Type B pancreatic cell (in vitro differentiated cells): ENCODE measurements around the gene CREB3L2. TPM values are rescaled to one million over a fixed set of nuclear protein-coding genes. Genes with fewer than 3 reads are reported as not detected.

ENCODE experiments used
- DNase-seq: peaks from one replicate; pipeline ENCODE4 v3.0.0; 2021; ENCODE audit warnings: mixed read lengths; ENCODE audit not compliant: unreplicated experiment; ENCODE audit errors: extremely low spot score
- H3K27ac Mint-ChIP-seq: 2 replicates; pipeline ENCODE4 v1.8.0; 2021; ENCODE audit warnings: mild to moderate bottlenecking, mixed read lengths
- H3K27me3 Mint-ChIP-seq: 2 replicates; pipeline ENCODE4 v1.8.0; 2021; ENCODE audit warnings: mixed read lengths
- H3K36me3 Mint-ChIP-seq: 2 replicates; pipeline ENCODE4 v1.8.0; 2021; ENCODE audit warnings: mixed read lengths
- H3K4me1 Mint-ChIP-seq: one replicate; pipeline ENCODE4 v1.8.0; 2021; ENCODE audit warnings: mixed read lengths; ENCODE audit not compliant: unreplicated experiment
- H3K4me3 Mint-ChIP-seq: 2 replicates; pipeline ENCODE4 v1.8.0; 2021; ENCODE audit warnings: mild to moderate bottlenecking, mixed read lengths
- H3K9me3 Mint-ChIP-seq: 2 replicates; pipeline ENCODE4 v1.8.0; 2021; ENCODE audit warnings: mixed read lengths
- CTCF ChIP-seq: fragments of 200-600 bp; sonication (generic); conservative IDR thresholded peaks from 2 replicates; pipeline ENCODE4 v1.5.0; 2021; ENCODE audit warnings: antibody characterized with exemption, mild to moderate bottlenecking
- total RNA-seq: library from RNA; stranded (reverse); gene quantifications from 2 replicates; pipeline ENCODE4 v1.2.1, GENCODE V29; 2021; ENCODE audit warnings: low replicate concordance

The CREB3L2 gene
- total RNA-seq, 1 donor from 2014 or later = 85.8 TPM

- Mint-ChIP-seq H3K27ac (no peak overlapping the region), H3K9me3 (no peaks in the 10 kb centered on the region), H3K27me3 (peaks cover 44% of the 10 kb centered on the region), H3K4me3 (no peak overlapping the region), H3K4me1 (no peaks in the 10 kb centered on the region), H3K36me3 (no peaks in the 10 kb centered on the region)
- TF ChIP-seq CTCF = no peak
- DNase-seq = no peak
Measured at GRCh38 chr7:137850571-137850970, 151.3 kb downstream of the CREB3L2 start.

- peak overlapping the region; percentile 68 for H3K4me3 Mint-ChIP-seq
- H3K27ac Mint-ChIP-seq = no peak overlapping the region
- DNase-seq = no peak
- H3K4me1 Mint-ChIP-seq = no peaks in the 10 kb centered on the region
- peaks cover 69% of the 10 kb centered on the region for H3K27me3 Mint-ChIP-seq
- no peak for TF ChIP-seq CTCF
- no peaks in the 10 kb centered on the region for H3K9me3 Mint-ChIP-seq
- H3K36me3 Mint-ChIP-seq = no peaks in the 10 kb centered on the region
Measured at GRCh38 chr7:137848095-137848494, 153.8 kb downstream of the CREB3L2 start.

GRCh38 chr7:137847568-137848050 lies 154.3 kb downstream of the CREB3L2 start:
- DNase-seq = no peak
- peaks cover 72% of the 10 kb centered on the region for H3K27me3 Mint-ChIP-seq
- peak overlapping the region; percentile 68 for H3K4me3 Mint-ChIP-seq

GRCh38 chr7:137846827-137847567 lies 154.9 kb downstream of the CREB3L2 start, which contains the start of gene DGKI:
Gene DGKI (minus strand): TSS chr7:137846974.
- DNase-seq = peak; percentile 72
- TF ChIP-seq CTCF = no peak
- peaks cover 77% of the 10 kb centered on the region for H3K27me3 Mint-ChIP-seq
- peak within 1 kb of the TSS; percentile 83 for H3K4me3 Mint-ChIP-seq
- no peaks in the 10 kb centered on the region for H3K9me3 Mint-ChIP-seq
- no peaks in the 10 kb centered on the region for H3K4me1 Mint-ChIP-seq
- H3K36me3 Mint-ChIP-seq = no peaks in the 10 kb centered on the region
- no peak within 1 kb of the TSS for H3K27ac Mint-ChIP-seq

More at GRCh38 chr7:137847568-137848050, 154.3 kb downstream of the CREB3L2 start:
- Mint-ChIP-seq H3K27ac (no peak overlapping the region), H3K36me3 (no peaks in the 10 kb centered on the region), H3K4me1 (no peaks in the 10 kb centered on the region), H3K9me3 (no peaks in the 10 kb centered on the region)
- no peak for TF ChIP-seq CTCF

GRCh38 chr7:137846549-137846826 lies 155.4 kb downstream of the CREB3L2 start:
- Mint-ChIP-seq H3K4me3 (no peak overlapping the region), H3K27me3 (peaks cover 82% of the 10 kb centered on the region), H3K4me1 (no peaks in the 10 kb centered on the region), H3K27ac (no peak overlapping the region), H3K36me3 (no peaks in the 10 kb centered on the region), H3K9me3 (no peaks in the 10 kb centered on the region)
- TF ChIP-seq CTCF = no peak
- DNase-seq = no peak
